ENCODE results near the gene RASGRF2.
"Not testable (repeated sequence)": the region's sequence is repeated elsewhere in the genome, so short reads cannot be mapped to it uniquely, and the experiment has no call there.

RASGRF2 gene

DNA sequence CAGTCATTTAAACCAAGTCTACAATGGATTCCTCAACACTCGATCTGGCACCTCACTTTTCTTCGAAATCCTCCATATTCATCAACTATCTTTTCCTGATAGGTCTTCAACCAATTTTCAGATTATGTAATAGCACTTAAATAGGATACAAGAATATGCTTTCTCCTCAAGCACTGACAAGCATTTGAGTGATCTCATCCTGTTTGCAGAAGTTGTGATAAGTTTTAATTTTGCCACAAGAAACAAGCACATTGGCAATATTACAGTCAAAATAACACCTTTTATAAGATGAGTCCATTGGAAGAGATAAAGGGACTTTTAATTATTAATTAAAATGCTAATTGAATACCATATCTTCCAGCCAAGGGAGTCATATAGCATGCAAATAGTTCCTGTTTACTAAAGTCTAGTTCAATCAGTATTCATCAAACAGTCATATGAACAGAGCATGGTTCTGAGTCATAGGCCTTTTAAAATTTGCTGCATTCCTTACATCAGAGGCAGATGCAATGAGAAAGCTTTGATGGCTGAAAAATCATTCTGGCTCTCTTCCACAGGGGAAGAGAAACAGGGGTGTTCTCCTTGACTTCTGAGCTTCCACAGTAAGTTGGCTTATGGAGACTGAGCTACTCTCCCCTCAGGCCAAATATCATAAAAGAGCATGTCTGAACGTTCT, 308.5 kb downstream of the RASGRF2 start:
- no peak overlapping the region for H3K4me3 ChIP-seq (ENCODE audit: low read depth, low read length)
- ChIA-PET POLR2A (interaction anchor here (1.3 kb wide), 1 partner anchor 33 kb away, joined by 5 read pairs; no protein-coding TSS in a partner anchor), CTCF (interaction anchor here (0.7 to 5.4 kb wide), 3 partner anchors 11 to 30 kb away, joined by 3 to 32 read pairs (median 3); no protein-coding TSS in a partner anchor)
- DNase-seq (ENCODE audit: low read depth, low spot score): peak; percentile 67
- no peak for TF ChIP-seq CTCF (IDR thresholded peaks at IDR 0.05; ENCODE audit: insufficient read depth, low read length, missing control alignments)

DNA sequence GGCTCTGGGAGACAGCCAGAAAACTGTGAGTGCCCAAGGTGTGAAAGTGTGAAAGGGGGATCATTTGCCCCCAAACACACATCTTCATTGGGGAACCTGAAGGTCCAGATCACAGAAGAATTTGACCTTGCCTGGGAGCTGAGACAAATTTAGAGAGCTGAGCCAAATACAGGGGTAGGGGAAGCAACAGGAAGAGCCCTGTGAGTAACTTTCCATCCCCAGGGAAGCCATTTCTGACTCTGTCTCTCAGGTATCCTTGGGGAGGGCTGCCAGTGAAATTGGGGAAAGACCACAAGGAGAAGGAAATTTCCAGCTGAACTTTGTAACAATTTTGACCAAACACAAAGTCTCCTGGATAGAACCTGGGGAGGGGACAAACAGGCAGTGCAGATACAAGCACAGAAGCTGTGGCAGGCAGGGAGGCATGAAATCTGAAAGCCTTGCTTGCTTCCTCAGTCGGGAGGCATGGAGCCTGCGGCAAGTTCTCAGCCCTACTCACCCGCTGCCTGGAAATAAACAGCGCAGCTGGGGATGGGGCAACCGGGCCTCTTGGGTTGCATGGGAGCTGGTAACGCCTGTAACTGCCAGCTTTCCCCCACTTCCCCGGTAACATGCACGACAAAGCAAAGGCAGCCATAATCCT, 309.7 kb downstream of the RASGRF2 start:
- DNase-seq (ENCODE audit: low read depth, low spot score): no peak
- no peak overlapping the region for H3K4me3 ChIP-seq (ENCODE audit: low read depth, low read length)
- no peak for TF ChIP-seq CTCF (IDR thresholded peaks at IDR 0.05; ENCODE audit: insufficient read depth, low read length, missing control alignments)
- ChIA-PET CTCF (interaction anchor here (0.7 to 5.4 kb wide), 3 partner anchors 24 to 74 kb away, joined by 3 to 32 read pairs (median 4); no protein-coding TSS in a partner anchor), POLR2A (interaction anchor here (1.3 kb wide), 1 partner anchor 32 kb away, joined by 5 read pairs; no protein-coding TSS in a partner anchor)

DNA sequence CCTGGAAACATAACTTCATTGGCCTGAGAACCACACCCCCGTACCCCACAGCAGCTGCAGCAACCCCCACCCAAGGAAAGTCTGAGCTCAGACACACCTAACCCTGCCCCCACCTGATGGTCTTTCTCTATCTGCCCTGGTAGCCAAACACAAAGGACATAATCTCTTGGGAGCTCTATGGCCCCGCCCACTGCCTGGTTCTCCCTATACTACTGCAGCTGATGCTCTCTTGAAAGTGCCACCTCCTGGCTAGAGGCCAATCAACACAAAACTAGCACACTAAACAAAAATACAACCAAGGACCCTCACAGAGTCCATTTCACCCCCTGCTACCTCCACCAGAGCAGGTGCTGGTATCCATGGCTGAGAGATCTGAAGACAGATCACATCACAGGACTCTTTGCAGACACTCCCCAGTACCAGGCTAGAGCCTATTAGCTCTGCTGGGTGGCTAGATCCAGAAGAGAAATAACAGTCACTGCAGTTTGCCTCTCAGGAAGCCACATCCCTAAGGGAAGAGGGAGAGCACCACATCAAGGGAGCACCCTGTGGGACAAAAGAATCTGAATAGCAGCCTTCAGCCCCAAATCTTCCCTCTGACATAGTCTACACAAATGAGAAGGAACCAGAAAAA, 310.3 kb downstream of the RASGRF2 start:
- H3K4me3 ChIP-seq (ENCODE audit: low read depth, low read length); DNase-seq (ENCODE audit: low read depth, low spot score); POLR2A ChIA-PET: not testable (repeated sequence)
- CTCF ChIA-PET: interaction anchor here (1.0 to 5.4 kb wide), 2 partner anchors 28 to 75 kb away, joined by 4 to 32 read pairs; no protein-coding TSS in a partner anchor

All from AG04449 (cell line).